SJSA1 (cell line): ENCODE results near the gene OR10G8. TPM values are rescaled to one million over a fixed set of nuclear protein-coding genes. Genes with fewer than 3 reads are reported as not detected.

ENCODE experiments used
- DNase-seq, 2 experiments: peaks; one replicate each; pipeline ENCODE4 v3.0.0-alpha.2; 2015 to 2020; ENCODE audit warnings: low spot score in 2 of 2, low read depth in 1 of 2
- H3K27ac ChIP-seq: fragments of 250-450 bp; sonication (Bioruptor Pico); 2 replicates; pipeline ENCODE4 v1.5.1; 2020; ENCODE audit warnings: mild to moderate bottlenecking, moderate library complexity
- H3K27me3 ChIP-seq: fragments of 250-450 bp; sonication (Bioruptor Pico); replicated peaks from 2 replicates; pipeline ENCODE4 v1.5.1; 2020; ENCODE audit warnings: mild to moderate bottlenecking, moderate library complexity
- H3K36me3 ChIP-seq: fragments of 250-450 bp; sonication (Bioruptor Pico); 2 replicates; pipeline ENCODE4 v1.5.1; 2020; ENCODE audit warnings: mild to moderate bottlenecking
- H3K4me1 ChIP-seq: fragments of 250-450 bp; sonication (Bioruptor Pico); replicated peaks from 2 replicates; pipeline ENCODE4 v1.6.1; 2021; ENCODE audit warnings: mild to moderate bottlenecking
- H3K4me3 ChIP-seq: fragments of 250-450 bp; sonication (Bioruptor Pico); 2 replicates; pipeline ENCODE4 v1.5.1; 2020; ENCODE audit warnings: mild to moderate bottlenecking
- H3K9me3 ChIP-seq: fragments of 250-450 bp; sonication (Bioruptor Pico); replicated peaks from 2 replicates; pipeline ENCODE4 v1.5.1; 2020; ENCODE audit warnings: mild to moderate bottlenecking
- total RNA-seq: library from RNA; depleted of rRNA; stranded (reverse); fragments of >200 nt; shearing (Covaris generic); gene quantifications from 2 replicates; pipeline ENCODE4 v1.2.3, GENCODE V29; 2014

OR10G8 gene
- total RNA-seq, 1 experiment from 2014 or later, result not detected

DNA sequence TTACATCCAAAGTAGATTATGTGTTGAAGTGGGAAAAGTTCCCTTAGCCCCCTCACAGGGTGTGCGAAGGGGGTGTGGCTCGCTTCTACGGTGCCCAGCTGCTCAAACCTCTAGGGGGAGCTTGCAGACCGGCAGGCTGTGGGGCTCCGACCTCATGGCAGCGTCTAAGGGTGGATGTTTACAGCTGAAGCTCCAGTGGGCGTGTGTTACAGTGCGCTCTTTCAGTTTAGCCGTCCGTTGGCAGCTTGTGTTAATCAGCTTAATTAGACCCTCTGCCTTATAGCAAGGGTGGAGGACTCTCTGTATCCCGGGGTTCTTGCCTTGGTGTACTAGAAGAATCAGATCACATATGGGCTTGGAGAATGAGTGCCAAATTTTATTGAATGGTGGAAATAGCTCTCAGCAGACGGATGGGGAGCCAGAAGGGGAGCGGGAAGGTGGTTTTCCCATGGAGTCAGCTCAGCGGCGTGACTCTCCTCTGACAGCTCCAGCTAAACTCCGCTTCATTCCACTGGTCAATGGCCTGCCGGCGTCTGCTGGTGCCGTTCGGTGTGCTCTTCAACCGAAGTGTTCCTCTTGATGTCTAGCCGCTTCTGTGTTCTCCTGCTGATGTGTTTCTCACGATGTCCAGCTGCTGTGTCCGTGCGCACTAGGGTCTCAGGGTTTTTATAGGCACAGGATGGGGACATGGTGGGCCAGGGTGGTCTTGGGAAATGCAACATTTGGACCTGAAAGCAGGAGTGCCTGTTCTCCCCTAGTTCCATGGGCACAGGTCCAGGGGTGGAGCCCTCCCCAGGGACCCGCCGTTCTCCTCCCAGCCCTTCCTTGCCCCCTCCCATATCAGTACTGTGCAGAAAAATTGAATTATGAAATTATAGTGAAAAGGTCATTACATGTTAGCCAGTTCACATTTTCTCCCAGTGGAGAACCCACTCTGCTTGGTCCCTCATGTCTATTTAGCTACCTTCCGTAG lies 43.1 kb downstream of the OR10G8 start:
- no peak overlapping the region for H3K27ac ChIP-seq
- H3K4me3 ChIP-seq, result peak overlapping the region; percentile 30
- peak; percentile 40 to 62 for DNase-seq
- H3K9me3 ChIP-seq, result no peaks in the 10 kb centered on the region
- peaks cover 7% of the 10 kb centered on the region; the same call in 1 of the 2 replicates for H3K27me3 ChIP-seq
- no peaks in the 10 kb centered on the region for H3K36me3 ChIP-seq
- H3K4me1 ChIP-seq, result peaks cover 9% of the 10 kb centered on the region

DNA sequence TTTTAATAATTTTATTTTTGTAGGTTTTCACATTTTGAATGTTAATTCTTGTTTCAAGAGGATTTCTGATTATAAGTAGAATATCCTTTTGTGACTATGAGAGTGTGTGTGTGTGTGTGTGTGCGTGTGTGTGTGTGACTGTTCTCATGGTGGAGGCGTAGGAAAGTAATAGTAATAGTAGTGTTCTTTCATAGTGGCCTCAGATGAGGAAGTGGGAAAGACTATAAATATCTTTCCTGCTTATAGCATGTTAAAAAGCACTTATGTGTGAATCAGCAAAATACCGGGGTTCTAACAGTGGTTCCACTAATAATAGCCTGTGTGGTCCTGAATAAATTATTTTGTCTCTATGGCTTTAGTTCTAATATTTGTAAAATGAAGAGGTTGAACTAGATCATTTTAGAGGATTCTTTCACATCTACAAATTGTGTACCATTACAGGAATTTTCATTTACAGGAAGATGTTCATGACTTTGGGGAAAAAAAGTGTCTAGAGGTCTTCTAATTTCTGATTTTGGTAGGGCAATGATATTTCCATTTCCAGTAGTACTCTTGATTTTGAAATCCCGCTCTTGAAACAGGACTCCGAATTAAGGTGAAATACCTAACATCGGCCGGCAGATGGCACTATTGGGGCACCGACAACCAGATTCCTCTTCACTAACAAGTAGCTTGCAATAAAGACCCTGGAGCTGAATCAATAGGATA lies 44.5 kb downstream of the OR10G8 start:
- Histone ChIP-seq H3K27ac (no peak overlapping the region), H3K27me3 (peaks cover 7% of the 10 kb centered on the region; the same call in 1 of the 2 replicates)
- peak in 1 of 2 experiments; percentile 49 for DNase-seq

DNA sequence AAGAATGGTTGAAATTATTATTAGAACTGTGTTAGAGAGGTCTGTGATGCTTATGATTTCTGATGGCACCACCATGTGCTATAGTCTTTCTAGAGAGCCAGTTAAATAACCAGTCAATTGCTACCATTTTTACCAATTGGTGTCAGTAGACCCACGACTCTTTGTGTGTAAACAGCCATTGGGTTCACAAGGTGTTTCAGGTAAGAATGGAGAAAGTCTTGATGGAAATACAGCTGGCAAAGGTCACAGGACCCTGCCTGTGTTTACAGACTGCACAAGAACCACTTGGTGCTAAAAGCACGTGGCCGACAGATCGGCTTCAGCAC lies 45.0 kb downstream of the OR10G8 start:
- Histone ChIP-seq H3K9me3 (no peaks in the 10 kb centered on the region), H3K36me3 (no peaks in the 10 kb centered on the region), H3K4me3 (no peak overlapping the region), H3K27me3 (peaks cover 7% of the 10 kb centered on the region; the same call in 1 of the 2 replicates), H3K4me1 (peaks cover 28% of the 10 kb centered on the region), H3K27ac (no peak overlapping the region)
- no peak for DNase-seq

More for the DNA sequence above, 44.5 kb downstream of the OR10G8 start:
- Histone ChIP-seq H3K4me1 (peaks cover 22% of the 10 kb centered on the region), H3K36me3 (no peaks in the 10 kb centered on the region), H3K4me3 (no peak overlapping the region), H3K9me3 (no peaks in the 10 kb centered on the region)

DNA sequence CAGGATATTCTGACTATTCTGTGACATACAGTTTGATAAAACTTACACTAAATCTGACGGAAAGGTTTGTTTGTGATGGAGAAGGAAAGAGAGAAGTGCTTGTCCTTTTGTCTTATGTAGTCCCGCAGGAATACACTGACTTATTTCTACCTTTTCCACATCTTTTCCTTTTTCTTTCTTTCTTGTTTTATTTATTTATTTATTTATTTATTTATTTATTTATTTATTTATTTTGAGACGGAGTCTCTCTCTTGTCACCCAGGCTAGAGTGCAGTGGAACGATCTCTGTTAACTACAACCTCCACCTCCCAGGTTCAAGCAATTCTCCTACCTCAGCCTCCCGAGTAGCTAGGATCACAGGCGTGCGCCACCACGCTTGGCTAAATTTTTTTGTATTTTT lies 45.5 kb downstream of the OR10G8 start:
- Histone ChIP-seq H3K27ac (no peak overlapping the region), H3K27me3 (0 out of 2 replicates have a peak, but pooled peaks cover 7% of the 10 kb centered on the region), H3K4me3 (no peak overlapping the region), H3K4me1 (peaks cover 33% of the 10 kb centered on the region), H3K9me3 (no peaks in the 10 kb centered on the region), H3K36me3 (no peaks in the 10 kb centered on the region)
- DNase-seq, result no peak

DNA sequence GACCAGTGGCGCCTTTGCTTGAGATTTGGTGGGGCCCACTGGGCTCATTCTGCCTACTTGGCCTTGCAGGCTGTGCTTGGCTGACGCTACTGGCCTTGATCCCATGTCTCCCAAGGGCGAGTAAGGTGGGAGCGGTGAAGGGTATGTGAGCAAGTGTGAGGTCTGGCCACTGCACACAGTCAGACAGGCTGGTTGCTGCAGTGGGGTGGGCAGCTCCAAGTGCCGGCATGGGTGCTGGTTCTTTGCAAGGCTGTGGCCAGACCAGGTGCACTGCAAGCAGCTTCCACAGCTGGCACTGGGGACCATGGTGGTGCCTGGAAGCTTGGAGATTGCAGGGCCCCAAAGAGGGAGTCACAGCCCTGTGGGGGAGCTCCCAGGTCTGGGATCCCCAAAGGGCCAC lies 48.0 kb downstream of the OR10G8 start:
- no peaks in the 10 kb centered on the region for H3K36me3 ChIP-seq
- no peak for DNase-seq
- no peaks in the 10 kb centered on the region for H3K27me3 ChIP-seq
- peaks cover 33% of the 10 kb centered on the region for H3K4me1 ChIP-seq
- H3K27ac ChIP-seq, result no peak overlapping the region
- H3K9me3 ChIP-seq, result no peaks in the 10 kb centered on the region
- H3K4me3 ChIP-seq, result no peak overlapping the region

DNA sequence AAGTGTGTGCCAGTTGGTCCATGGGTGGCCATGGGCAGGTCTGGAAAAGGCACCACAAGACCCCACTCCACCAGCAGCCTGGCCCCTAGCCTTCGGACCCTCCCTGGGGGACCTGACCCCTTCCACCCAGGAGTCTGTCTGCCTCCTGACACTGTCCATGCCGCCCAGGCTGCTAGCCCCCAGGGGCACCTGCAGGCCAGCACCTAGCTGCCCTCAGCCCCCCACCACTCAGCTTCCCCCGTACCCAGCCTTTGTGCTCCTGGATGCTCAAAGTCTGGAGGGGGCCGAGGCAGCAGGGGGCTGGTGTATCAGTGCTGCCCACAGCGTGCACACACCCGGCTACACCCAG lies 48.9 kb downstream of the OR10G8 start:
- no peak for DNase-seq
- H3K4me3 ChIP-seq, result no peak overlapping the region
- no peaks in the 10 kb centered on the region for H3K9me3 ChIP-seq
- peak overlapping the region; percentile 88 for H3K27ac ChIP-seq
- H3K36me3 ChIP-seq, result no peaks in the 10 kb centered on the region
- H3K4me1 ChIP-seq, result peaks cover 33% of the 10 kb centered on the region
- H3K27me3 ChIP-seq, result no peaks in the 10 kb centered on the region

DNA sequence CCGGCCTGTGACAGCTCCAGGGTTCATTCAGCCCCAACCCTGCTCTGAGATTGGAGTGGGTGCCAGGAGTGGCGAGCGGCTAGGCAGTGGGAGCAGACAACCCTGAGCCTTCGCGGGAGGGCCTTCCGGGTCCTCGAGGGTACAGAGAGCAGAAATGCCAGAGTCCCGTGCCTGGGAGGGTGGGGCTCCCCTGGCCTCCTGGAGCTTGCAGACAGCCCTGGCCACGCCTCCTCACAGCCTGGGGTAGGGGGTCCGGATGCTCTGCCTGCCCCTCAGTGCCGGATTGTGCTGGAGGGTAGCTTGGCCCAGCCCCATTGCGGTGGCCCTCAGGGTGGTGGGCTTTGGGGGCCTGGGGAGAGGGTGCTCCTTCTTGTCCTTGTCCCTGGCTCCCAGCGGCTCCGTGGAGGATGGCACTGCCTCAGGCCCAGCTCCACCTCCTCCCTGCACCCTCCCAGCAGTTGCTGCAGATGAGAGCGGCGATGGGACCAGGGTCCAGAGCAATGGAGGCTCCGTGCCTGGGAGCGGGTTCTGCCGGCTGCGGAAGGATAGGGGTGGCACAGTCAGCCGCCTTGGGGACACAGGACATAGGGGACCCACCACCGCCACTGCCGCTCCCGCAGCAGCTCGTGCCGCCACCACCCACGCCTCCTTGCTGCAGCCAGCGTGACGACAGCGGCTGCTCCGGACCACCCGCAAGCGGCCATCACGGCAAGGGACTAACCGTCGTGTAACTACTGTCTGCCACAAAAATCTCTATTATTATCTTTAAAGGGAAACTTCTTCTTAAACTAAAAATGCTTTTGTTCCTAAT lies 49.4 kb downstream of the OR10G8 start:
- H3K36me3 ChIP-seq, result no peaks in the 10 kb centered on the region
- no peaks in the 10 kb centered on the region for H3K9me3 ChIP-seq
- DNase-seq, result peak; percentile 79 to 81
- peaks cover 39% of the 10 kb centered on the region for H3K4me1 ChIP-seq
- no peaks in the 10 kb centered on the region for H3K27me3 ChIP-seq
- peak overlapping the region; percentile 30 for H3K4me3 ChIP-seq
- H3K27ac ChIP-seq, result peak overlapping the region; percentile 88

DNA sequence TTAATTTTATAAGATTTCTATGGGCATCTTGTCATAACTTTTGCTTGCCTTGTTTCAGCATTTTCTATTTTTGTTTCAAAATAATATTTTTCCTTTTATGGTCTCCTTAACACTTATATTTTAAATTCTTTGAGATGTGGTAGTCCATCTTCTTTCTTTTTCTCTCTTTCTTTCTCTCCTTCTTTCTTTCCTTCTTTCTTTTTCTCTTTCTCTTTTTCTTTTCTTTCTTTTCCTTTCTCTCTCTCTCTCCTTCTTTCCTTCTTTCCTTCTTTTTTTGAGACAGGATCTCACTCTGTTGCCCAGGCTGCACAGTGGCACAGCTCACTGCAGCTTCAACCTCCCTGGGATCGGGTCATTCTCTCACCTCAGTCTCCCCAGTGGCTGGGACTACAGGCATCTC lies 50.7 kb downstream of the OR10G8 start:
- no peaks in the 10 kb centered on the region for H3K36me3 ChIP-seq
- peaks cover 43% of the 10 kb centered on the region for H3K4me1 ChIP-seq

DNA sequence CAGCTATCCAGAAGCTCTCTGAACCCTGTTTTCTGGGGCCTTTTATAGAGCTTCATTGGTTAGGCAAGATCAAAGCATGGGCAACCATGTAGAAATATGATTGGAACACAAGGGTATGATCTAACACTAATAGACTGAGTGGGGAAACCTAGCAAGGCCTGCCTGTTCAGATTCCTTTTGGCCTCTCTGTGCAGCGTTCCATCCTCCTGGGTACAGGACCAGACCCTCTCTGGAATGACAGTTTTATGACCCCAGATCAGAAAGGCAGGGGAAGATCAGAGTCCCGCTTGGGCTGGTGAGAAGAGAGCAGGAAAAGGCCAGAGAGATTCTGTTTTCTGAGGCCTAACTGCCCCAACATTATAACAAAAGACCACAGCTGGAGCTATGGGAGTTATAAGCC lies 52.0 kb downstream of the OR10G8 start:
- H3K4me3 ChIP-seq, result no peak overlapping the region
- no peak overlapping the region for H3K27ac ChIP-seq
- no peak for DNase-seq
- H3K9me3 ChIP-seq, result no peaks in the 10 kb centered on the region
- H3K4me1 ChIP-seq, result peaks cover 43% of the 10 kb centered on the region
- no peaks in the 10 kb centered on the region for H3K27me3 ChIP-seq
- H3K36me3 ChIP-seq, result no peaks in the 10 kb centered on the region

More for the DNA sequence above, 50.7 kb downstream of the OR10G8 start:
- no peaks in the 10 kb centered on the region for H3K9me3 ChIP-seq
- DNase-seq, result no peak
- no peaks in the 10 kb centered on the region for H3K27me3 ChIP-seq
- H3K27ac ChIP-seq, result peak overlapping the region; percentile 88; the same call in 1 of the 2 replicates
- H3K4me3 ChIP-seq, result no peak overlapping the region

DNA sequence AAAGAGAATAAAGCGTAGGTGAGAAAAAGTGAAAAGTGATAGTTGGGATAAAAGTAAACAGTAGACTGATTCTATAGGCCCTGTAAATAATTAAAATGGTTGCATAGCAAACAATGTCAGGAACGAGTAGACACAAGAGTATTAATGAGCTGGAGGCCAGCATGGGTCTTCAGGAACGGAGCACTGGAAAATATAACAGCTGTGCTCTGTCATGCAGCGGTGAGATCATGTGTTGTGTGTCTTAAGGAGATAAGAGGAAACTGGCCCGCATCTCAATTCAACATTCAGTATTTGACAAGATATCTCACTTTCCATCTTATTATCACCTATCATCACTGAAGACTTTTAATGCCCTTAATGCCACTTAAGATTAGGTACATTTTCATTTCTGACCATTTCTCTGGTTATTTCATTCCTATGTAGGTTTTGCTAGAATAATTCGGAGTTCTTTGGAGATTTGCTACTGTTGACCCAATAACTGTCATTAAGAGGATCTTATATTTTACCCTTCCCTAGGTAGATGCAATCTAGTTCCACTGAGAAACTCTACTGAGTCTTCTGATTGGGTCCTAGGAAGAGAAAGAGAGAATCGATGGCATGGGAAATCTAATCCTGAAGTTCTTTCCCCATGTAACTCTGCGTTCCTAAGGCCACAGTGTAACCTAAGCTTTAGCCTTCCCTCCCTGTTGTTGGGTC lies 53.2 kb downstream of the OR10G8 start:
- H3K27ac ChIP-seq, result no peak overlapping the region
- no peaks in the 10 kb centered on the region for H3K36me3 ChIP-seq
- no peaks in the 10 kb centered on the region for H3K9me3 ChIP-seq
- no peak for DNase-seq
- H3K4me3 ChIP-seq, result no peak overlapping the region
- peaks cover 38% of the 10 kb centered on the region for H3K4me1 ChIP-seq
- no peaks in the 10 kb centered on the region for H3K27me3 ChIP-seq
